Gastroesophageal sphincter (tissue), 3 donors: ENCODE results near the gene SOX15.

ENCODE experiments used
- CTCF ChIP-seq, 4 experiments: fragments of 200-600 bp in 2 of 4; fragments of 450-650 bp in 2 of 4; sonication (generic) in 1 of 4; IDR thresholded peaks; one replicate each; pipeline ENCODE4 v1.5.1; 2017 to 2019; ENCODE audit warnings: antibody characterized with exemption in 4 of 4, mild to moderate bottlenecking in 2 of 4, moderate library complexity in 2 of 4
- EP300 ChIP-seq: sonication (generic); formaldehyde crosslinking; IDR thresholded peaks from one replicate; pipeline ENCODE4 v1.6.1; 2017; ENCODE audit warnings: antibody characterized with exemption, mild to moderate bottlenecking
- POLR2AphosphoS5 ChIP-seq: sonication (generic); formaldehyde crosslinking; IDR thresholded peaks from one replicate; pipeline ENCODE4 v1.6.1; 2017; ENCODE audit warnings: antibody characterized with exemption

GRCh38 chr17:7589204-7589868, 558 bp downstream of the SOX15 start:
- TF ChIP-seq CTCF (IDR thresholded peaks at IDR 0.05) (peak in 3 of 4 experiments; percentile 91 to 97 (median 92)), POLR2AphosphoS5 (peak; percentile 54), EP300 (no peak)
